ENCODE data around the gene GLIS2.
A peak's percentile ranks its signal among the peaks of the same experiment; 100 is the strongest.
"Not testable (repeated sequence)": the region's sequence is repeated elsewhere in the genome, so short reads cannot be mapped to it uniquely, and the experiment has no call there.

The GLIS2 gene

GRCh38 chr16:4328782-4329775 lies 13.2 kb downstream of the GLIS2 start:
- H3K4me1 Mint-ChIP-seq: peaks cover 10 to 16% of the 10 kb centered on the region in 2 donors
- no peak for ATAC-seq (replicated peaks)
- peak overlapping the region in 1 of 2 donors; percentile 77 for H3K4me3 Mint-ChIP-seq
- peaks cover 4 to 7% of the 10 kb centered on the region in 2 donors for H3K27me3 Mint-ChIP-seq
- no peaks in the 10 kb centered on the region for H3K36me3 Mint-ChIP-seq
- H3K27ac Mint-ChIP-seq: no peak overlapping the region
- H3K9me3 Mint-ChIP-seq: no peaks in the 10 kb centered on the region
- DNase-seq: no peak

- Mint-ChIP-seq H3K4me3 (no peak overlapping the region), H3K9me3 (no peaks in the 10 kb centered on the region), H3K36me3 (no peaks in the 10 kb centered on the region), H3K27ac (no peak overlapping the region), H3K4me1 (peaks cover 8 to 14% of the 10 kb centered on the region in 2 donors), H3K27me3 (peaks cover 4 to 7% of the 10 kb centered on the region in 2 donors)
- peak; percentile 74 to 77 for ATAC-seq (replicated peaks)
- DNase-seq: peak; percentile 53
Observed at GRCh38 chr16:4330277-4330874, 14.5 kb downstream of the GLIS2 start.

- H3K4me3 Mint-ChIP-seq: no peak overlapping the region
- no peaks in the 10 kb centered on the region for H3K9me3 Mint-ChIP-seq
- H3K27ac Mint-ChIP-seq: no peak overlapping the region
- H3K36me3 Mint-ChIP-seq: no peaks in the 10 kb centered on the region
- H3K4me1 Mint-ChIP-seq: peaks cover 6 to 11% of the 10 kb centered on the region in 2 donors
- no peak for ATAC-seq (replicated peaks)
- H3K27me3 Mint-ChIP-seq: peaks cover 4 to 7% of the 10 kb centered on the region in 2 donors
- no peak for DNase-seq
Observed at GRCh38 chr16:4332083-4332482, 16.2 kb downstream of the GLIS2 start.

- no peaks in the 10 kb centered on the region for H3K36me3 Mint-ChIP-seq
- ATAC-seq (replicated peaks) (no peak), DNase-seq (no peak)
- H3K4me3 Mint-ChIP-seq: no peak overlapping the region
- H3K9me3 Mint-ChIP-seq: no peaks in the 10 kb centered on the region
- H3K27ac Mint-ChIP-seq: no peak overlapping the region
- peaks cover 6 to 10% of the 10 kb centered on the region in 2 donors for H3K4me1 Mint-ChIP-seq
- peaks cover 4 to 7% of the 10 kb centered on the region in 2 donors for H3K27me3 Mint-ChIP-seq
Observed at GRCh38 chr16:4332623-4333307, 16.9 kb downstream of the GLIS2 start.

GRCh38 chr16:4333308-4333638 lies 17.4 kb downstream of the GLIS2 start:
- H3K36me3 Mint-ChIP-seq: peaks cover under 1 to 2% of the 10 kb centered on the region in 2 donors
- no peak for DNase-seq
- peaks cover 3 to 5% of the 10 kb centered on the region in 2 donors for H3K4me1 Mint-ChIP-seq
- H3K4me3 Mint-ChIP-seq: no peak overlapping the region
- ATAC-seq (replicated peaks): no peak
- H3K27ac Mint-ChIP-seq: no peak overlapping the region
- peaks cover 2 to 3% of the 10 kb centered on the region in 2 donors for H3K27me3 Mint-ChIP-seq
- H3K9me3 Mint-ChIP-seq: no peaks in the 10 kb centered on the region

GRCh38 chr16:4333714-4334113 lies 17.8 kb downstream of the GLIS2 start:
- H3K4me3 Mint-ChIP-seq; DNase-seq; H3K36me3 Mint-ChIP-seq; H3K9me3 Mint-ChIP-seq; H3K4me1 Mint-ChIP-seq; H3K27ac Mint-ChIP-seq; ATAC-seq (replicated peaks); H3K27me3 Mint-ChIP-seq: not testable (repeated sequence)

- H3K27ac Mint-ChIP-seq: no peak overlapping the region
- DNase-seq (no peak), ATAC-seq (replicated peaks) (no peak)
- peaks cover 4 to 7% of the 10 kb centered on the region in 2 donors for H3K36me3 Mint-ChIP-seq
- H3K4me1 Mint-ChIP-seq: no peaks in the 10 kb centered on the region
- H3K4me3 Mint-ChIP-seq: no peak overlapping the region
- H3K9me3 Mint-ChIP-seq: no peaks in the 10 kb centered on the region
- no peaks in the 10 kb centered on the region for H3K27me3 Mint-ChIP-seq
Observed at GRCh38 chr16:4334724-4335495, 19.0 kb downstream of the GLIS2 start.

- H3K4me3 Mint-ChIP-seq: no peak overlapping the region
- no peaks in the 10 kb centered on the region for H3K4me1 Mint-ChIP-seq
- no peaks in the 10 kb centered on the region for H3K27me3 Mint-ChIP-seq
- no peak overlapping the region for H3K27ac Mint-ChIP-seq
- DNase-seq (no peak), ATAC-seq (replicated peaks) (no peak)
- H3K36me3 Mint-ChIP-seq: peaks cover 7 to 8% of the 10 kb centered on the region in 2 donors
- no peaks in the 10 kb centered on the region for H3K9me3 Mint-ChIP-seq
Observed at GRCh38 chr16:4336701-4337539, 21.1 kb downstream of the GLIS2 start.

- no peak for ATAC-seq (replicated peaks)
- Mint-ChIP-seq H3K27me3 (no peaks in the 10 kb centered on the region), H3K9me3 (no peaks in the 10 kb centered on the region), H3K36me3 (peaks cover 7 to 8% of the 10 kb centered on the region in 2 donors), H3K4me1 (no peaks in the 10 kb centered on the region), H3K27ac (no peak overlapping the region), H3K4me3 (no peak overlapping the region)
- DNase-seq: no peak
Observed at GRCh38 chr16:4337540-4338088, 21.7 kb downstream of the GLIS2 start.

GRCh38 chr16:4338125-4338582 lies 22.3 kb downstream of the GLIS2 start:
- no peak overlapping the region for H3K27ac Mint-ChIP-seq
- no peaks in the 10 kb centered on the region for H3K9me3 Mint-ChIP-seq
- H3K36me3 Mint-ChIP-seq: peaks cover 7 to 8% of the 10 kb centered on the region in 2 donors
- no peaks in the 10 kb centered on the region for H3K4me1 Mint-ChIP-seq
- ATAC-seq (replicated peaks): no peak
- no peaks in the 10 kb centered on the region for H3K27me3 Mint-ChIP-seq
- DNase-seq: no peak
- no peak overlapping the region for H3K4me3 Mint-ChIP-seq

- Mint-ChIP-seq H3K36me3 (peaks cover 8 to 10% of the 10 kb centered on the region in 2 donors), H3K27ac (peak overlapping the region; percentile 69), H3K27me3 (no peaks in the 10 kb centered on the region), H3K9me3 (no peaks in the 10 kb centered on the region), H3K4me1 (peaks cover 0 to under 1% of the 10 kb centered on the region in 2 donors), H3K4me3 (no peak overlapping the region)
- DNase-seq (no peak), ATAC-seq (replicated peaks) (no peak)
Observed at GRCh38 chr16:4338712-4339299, 22.9 kb downstream of the GLIS2 start.

GRCh38 chr16:4339455-4339854 lies 23.6 kb downstream of the GLIS2 start:
- DNase-seq: no peak
- H3K27ac Mint-ChIP-seq: no peak overlapping the region
- H3K9me3 Mint-ChIP-seq: no peaks in the 10 kb centered on the region
- H3K4me1 Mint-ChIP-seq: peaks cover 0 to 3% of the 10 kb centered on the region in 2 donors
- no peak overlapping the region for H3K4me3 Mint-ChIP-seq
- ATAC-seq (replicated peaks): no peak
- H3K36me3 Mint-ChIP-seq: peaks cover 10 to 13% of the 10 kb centered on the region in 2 donors
- no peaks in the 10 kb centered on the region for H3K27me3 Mint-ChIP-seq

GRCh38 chr16:4339909-4340308 lies 24.0 kb downstream of the GLIS2 start:
- Mint-ChIP-seq H3K4me3 (no peak overlapping the region), H3K27me3 (no peaks in the 10 kb centered on the region), H3K9me3 (no peaks in the 10 kb centered on the region), H3K36me3 (peaks cover 12 to 16% of the 10 kb centered on the region in 2 donors), H3K4me1 (peaks cover 0 to 5% of the 10 kb centered on the region in 2 donors), H3K27ac (no peak overlapping the region)
- no peak for DNase-seq
- ATAC-seq (replicated peaks): no peak
